Loucy (cell line): ENCODE results near the gene CFAP52.

Experiments used
- CTCF ChIP-seq: fragments of 200-600 bp; sonication (generic); conservative IDR thresholded peaks from 2 replicates; pipeline ENCODE4 v1.5.1; 2014; ENCODE audit warnings: mild to moderate bottlenecking, antibody characterized with exemption, low read length
- EZH2phosphoT487 ChIP-seq: fragments of 200-600 bp; IDR thresholded peaks from 2 replicates; pipeline ENCODE4 v1.6.1; 2018; ENCODE audit warnings: antibody characterized with exemption, mild to moderate bottlenecking, moderate library complexity, borderline replicate concordance

- TF ChIP-seq CTCF (no peak), EZH2phosphoT487 (no peak)
These were observed 70.6 kb downstream of the CFAP52 start for GRCh38 chr17:9647014-9647413.
